ENCODE results near the gene SLC15A5.

The SLC15A5 gene

GRCh38 chr12:16294376-16294956 is 17.0 kb upstream of the SLC15A5 start:
- no peak for TF ChIP-seq RARB (CRISPR knock-in tag; IDR thresholded peaks at IDR 0.05)
- no peak for TF ChIP-seq PATZ1 (CRISPR knock-in tag; IDR thresholded peaks at IDR 0.05; ENCODE audit: borderline replicate concordance)
- no peak for TF ChIP-seq ZNF8 (CRISPR knock-in tag; IDR thresholded peaks at IDR 0.05)
- ATAC-seq: no peak

- TF ChIP-seq CREB5 (CRISPR knock-in tag; IDR thresholded peaks at IDR 0.05; ENCODE audit: low read depth) (no peak), TCF4 (CRISPR knock-in tag; IDR thresholded peaks at IDR 0.05; ENCODE audit: borderline replicate concordance) (no peak), PPARA (CRISPR knock-in tag; IDR thresholded peaks at IDR 0.05; ENCODE audit: borderline replicate concordance) (no peak), CSDC2 (CRISPR knock-in tag; IDR thresholded peaks at IDR 0.05) (no peak), OSR1 (CRISPR knock-in tag; IDR thresholded peaks at IDR 0.05) (no peak), TSHZ2 (CRISPR knock-in tag; IDR thresholded peaks at IDR 0.05) (no peak), SNAI2 (CRISPR knock-in tag; IDR thresholded peaks at IDR 0.05) (no peak), POU6F1 (CRISPR knock-in tag; IDR thresholded peaks at IDR 0.05; ENCODE audit: borderline replicate concordance, low read depth) (no peak), ZC3H10 (CRISPR knock-in tag; IDR thresholded peaks at IDR 0.05) (no peak), ISL1 (CRISPR knock-in tag; IDR thresholded peaks at IDR 0.05) (no peak), BACH2 (CRISPR knock-in tag; IDR thresholded peaks at IDR 0.05; ENCODE audit: borderline replicate concordance) (no peak), RARB (CRISPR knock-in tag; IDR thresholded peaks at IDR 0.05) (no peak), ZNF70 (CRISPR knock-in tag; IDR thresholded peaks at IDR 0.05) (no peak), GLIS3 (CRISPR knock-in tag; IDR thresholded peaks at IDR 0.05) (no peak), ARNTL (CRISPR knock-in tag; IDR thresholded peaks at IDR 0.05; ENCODE audit: borderline replicate concordance, low read depth) (no peak)
- no peak for ATAC-seq
Observed at GRCh38 chr12:16291032-16291431, 13.5 kb upstream of the SLC15A5 start.

- no peak for TF ChIP-seq ESRRG (CRISPR knock-in tag; IDR thresholded peaks at IDR 0.05)
- ATAC-seq: no peak
Observed at GRCh38 chr12:16285586-16285985, 8.1 kb upstream of the SLC15A5 start.

GRCh38 chr12:16282978-16283377 is 5.5 kb upstream of the SLC15A5 start:
- TF ChIP-seq ZNF565 (CRISPR knock-in tag; conservative IDR thresholded peaks at IDR 0.05; ENCODE audit: low read depth) (no peak), ZNF70 (CRISPR knock-in tag; IDR thresholded peaks at IDR 0.05) (no peak), ZC3H10 (CRISPR knock-in tag; IDR thresholded peaks at IDR 0.05) (no peak), ISL1 (CRISPR knock-in tag; IDR thresholded peaks at IDR 0.05) (no peak), BACH2 (CRISPR knock-in tag; IDR thresholded peaks at IDR 0.05; ENCODE audit: borderline replicate concordance) (no peak), PPARA (CRISPR knock-in tag; IDR thresholded peaks at IDR 0.05; ENCODE audit: borderline replicate concordance) (no peak), CSRNP3 (CRISPR knock-in tag; IDR thresholded peaks at IDR 0.05) (no peak), POU6F1 (CRISPR knock-in tag; IDR thresholded peaks at IDR 0.05; ENCODE audit: borderline replicate concordance, low read depth) (no peak), ZNF8 (CRISPR knock-in tag; IDR thresholded peaks at IDR 0.05) (no peak)
- no peak for ATAC-seq

All from SK-N-SH treated with all-trans-retinoic acid at 6 μM for 48 hours (cell line).